ENCODE measurements around the gene EPDR1. TPM values are rescaled to one million over a fixed set of nuclear protein-coding genes. Genes with fewer than 3 reads are reported as not detected.

Gene EPDR1
- total and polyA plus RNA-seq, 3 experiments from 2014 or later, result 1.1 to 3.0 (median 1.4) TPM

GRCh38 chr7:37933018-37933566, 12.7 kb downstream of the EPDR1 start:
- Histone ChIP-seq H3K4me1 (ENCODE audit: insufficient read depth, low read length) (no peaks in the 10 kb centered on the region), H3K4me3 (ENCODE audit: low read length) (no peak overlapping the region), H3K9me3 (ENCODE audit: low read length) (no peaks in the 10 kb centered on the region), H3K27ac (ENCODE audit: low read depth, low read length) (no peak overlapping the region), H3K27me3 (ENCODE audit: insufficient read depth, low read length, poor library complexity, severe bottlenecking) (no peaks in the 10 kb centered on the region), H3K36me3 (ENCODE audit: insufficient read depth, low read length) (no peaks in the 10 kb centered on the region)
- Mint-ChIP-seq H3K27me3 (peaks cover 1 to 15% of the 10 kb centered on the region in 2 donors), H3K4me1 (no peaks in the 10 kb centered on the region), H3K36me3 (peaks cover 0 to 1% (median 0%) of the 10 kb centered on the region in 3 donors), H3K27ac (no peak overlapping the region), H3K9me3 (peaks cover 0 to 13% (median 4%) of the 10 kb centered on the region in 5 donors), H3K4me3 (no peak overlapping the region)
- DNase-seq, result no peak
- ChIA-PET CTCF (no interaction called here), POLR2A (no interaction called here)

GRCh38 chr7:37942934-37943610, 22.6 kb downstream of the EPDR1 start:
- H3K4me3 Mint-ChIP-seq, result no peak overlapping the region
- H3K9me3 Mint-ChIP-seq, result peaks cover 0 to 5% (median 0%) of the 10 kb centered on the region in 5 donors
- Histone ChIP-seq H3K4me1 (ENCODE audit: insufficient read depth, low read length) (no peaks in the 10 kb centered on the region), H3K27ac (ENCODE audit: low read depth, low read length) (no peak overlapping the region), H3K9me3 (ENCODE audit: low read length) (no peaks in the 10 kb centered on the region), H3K4me3 (ENCODE audit: low read length) (no peak overlapping the region), H3K36me3 (ENCODE audit: insufficient read depth, low read length) (no peaks in the 10 kb centered on the region), H3K27me3 (ENCODE audit: insufficient read depth, low read length, poor library complexity, severe bottlenecking) (no peaks in the 10 kb centered on the region)
- no peak for DNase-seq
- H3K4me1 Mint-ChIP-seq, result no peaks in the 10 kb centered on the region
- peaks cover 0 to 3% of the 10 kb centered on the region in 2 donors for H3K27me3 Mint-ChIP-seq
- POLR2A ChIA-PET, result no interaction called here
- H3K27ac Mint-ChIP-seq, result no peak overlapping the region
- CTCF ChIA-PET, result no interaction called here
- no peaks in the 10 kb centered on the region for H3K36me3 Mint-ChIP-seq

- no peak overlapping the region for H3K27ac ChIP-seq (ENCODE audit: low read depth, low read length)
- H3K4me3 ChIP-seq (ENCODE audit: low read length), result no peak overlapping the region
- Mint-ChIP-seq H3K9me3 (peaks cover 0 to 5% (median 0%) of the 10 kb centered on the region in 5 donors), H3K4me3 (no peak overlapping the region), H3K27me3 (peaks cover 0 to 3% of the 10 kb centered on the region in 2 donors), H3K27ac (no peak overlapping the region), H3K36me3 (no peaks in the 10 kb centered on the region), H3K4me1 (no peaks in the 10 kb centered on the region)
- no peaks in the 10 kb centered on the region for H3K36me3 ChIP-seq (ENCODE audit: insufficient read depth, low read length)
- CTCF ChIA-PET, result no interaction called here
- H3K4me1 ChIP-seq (ENCODE audit: insufficient read depth, low read length), result no peaks in the 10 kb centered on the region
- no peaks in the 10 kb centered on the region for H3K9me3 ChIP-seq (ENCODE audit: low read length)
- no peaks in the 10 kb centered on the region for H3K27me3 ChIP-seq (ENCODE audit: insufficient read depth, low read length, poor library complexity, severe bottlenecking)
- DNase-seq, result no peak
- POLR2A ChIA-PET, result no interaction called here
Observed at GRCh38 chr7:37943905-37944736, 23.7 kb downstream of the EPDR1 start.

- Histone ChIP-seq H3K27ac (ENCODE audit: low read depth, low read length) (no peak overlapping the region), H3K36me3 (ENCODE audit: insufficient read depth, low read length) (no peaks in the 10 kb centered on the region), H3K27me3 (ENCODE audit: insufficient read depth, low read length, poor library complexity, severe bottlenecking) (no peaks in the 10 kb centered on the region), H3K4me1 (ENCODE audit: insufficient read depth, low read length) (no peaks in the 10 kb centered on the region), H3K4me3 (ENCODE audit: low read length) (no peak overlapping the region), H3K9me3 (ENCODE audit: low read length) (no peaks in the 10 kb centered on the region)
- Mint-ChIP-seq H3K27ac (no peak overlapping the region), H3K9me3 (peaks cover 0 to 5% (median 0%) of the 10 kb centered on the region in 5 donors), H3K4me3 (no peak overlapping the region), H3K36me3 (no peaks in the 10 kb centered on the region), H3K4me1 (no peaks in the 10 kb centered on the region), H3K27me3 (peaks cover 0 to 3% of the 10 kb centered on the region in 2 donors)
- DNase-seq, result no peak
- ChIA-PET CTCF (no interaction called here), POLR2A (no interaction called here)
Observed at GRCh38 chr7:37944737-37945054, 24.3 kb downstream of the EPDR1 start.

GRCh38 chr7:37945336-37945735, 24.9 kb downstream of the EPDR1 start:
- Mint-ChIP-seq H3K27ac (no peak overlapping the region), H3K9me3 (peaks cover 0 to 5% (median 0%) of the 10 kb centered on the region in 5 donors), H3K4me3 (no peak overlapping the region), H3K4me1 (no peaks in the 10 kb centered on the region), H3K27me3 (no peaks in the 10 kb centered on the region), H3K36me3 (no peaks in the 10 kb centered on the region)
- H3K4me3 ChIP-seq (ENCODE audit: low read length), result no peak overlapping the region
- no peaks in the 10 kb centered on the region for H3K9me3 ChIP-seq (ENCODE audit: low read length)
- H3K36me3 ChIP-seq (ENCODE audit: insufficient read depth, low read length), result no peaks in the 10 kb centered on the region
- H3K27ac ChIP-seq (ENCODE audit: low read depth, low read length), result no peak overlapping the region
- H3K4me1 ChIP-seq (ENCODE audit: insufficient read depth, low read length), result no peaks in the 10 kb centered on the region
- POLR2A ChIA-PET, result no interaction called here
- H3K27me3 ChIP-seq (ENCODE audit: insufficient read depth, low read length, poor library complexity, severe bottlenecking), result no peaks in the 10 kb centered on the region
- no peak for DNase-seq
- CTCF ChIA-PET, result no interaction called here

- Mint-ChIP-seq H3K27ac (no peak overlapping the region), H3K4me1 (no peaks in the 10 kb centered on the region), H3K27me3 (no peaks in the 10 kb centered on the region), H3K9me3 (peaks cover 0 to 5% (median 0%) of the 10 kb centered on the region in 5 donors), H3K36me3 (no peaks in the 10 kb centered on the region), H3K4me3 (no peak overlapping the region)
- H3K9me3 ChIP-seq (ENCODE audit: low read length), result no peaks in the 10 kb centered on the region
- POLR2A ChIA-PET, result no interaction called here
- no peak overlapping the region for H3K4me3 ChIP-seq (ENCODE audit: low read length)
- H3K27me3 ChIP-seq (ENCODE audit: insufficient read depth, low read length, poor library complexity, severe bottlenecking), result no peaks in the 10 kb centered on the region
- no peaks in the 10 kb centered on the region for H3K4me1 ChIP-seq (ENCODE audit: insufficient read depth, low read length)
- CTCF ChIA-PET, result interaction anchor here (1.0 kb wide), 1 partner anchor 9 kb away, joined by 3 read pairs; no protein-coding TSS in a partner anchor
- DNase-seq, result no peak
- H3K27ac ChIP-seq (ENCODE audit: low read depth, low read length), result no peak overlapping the region
- H3K36me3 ChIP-seq (ENCODE audit: insufficient read depth, low read length), result no peaks in the 10 kb centered on the region
Observed at GRCh38 chr7:37947138-37947940, 26.9 kb downstream of the EPDR1 start.

GRCh38 chr7:37947941-37948210, 27.4 kb downstream of the EPDR1 start:
- no peaks in the 10 kb centered on the region for H3K4me1 ChIP-seq (ENCODE audit: insufficient read depth, low read length)
- ChIA-PET POLR2A (no interaction called here), CTCF (interaction anchor here (1.0 kb wide), 1 partner anchor 9 kb away, joined by 3 read pairs; no protein-coding TSS in a partner anchor)
- no peak for DNase-seq
- H3K4me3 Mint-ChIP-seq, result no peak overlapping the region
- no peaks in the 10 kb centered on the region for H3K27me3 ChIP-seq (ENCODE audit: insufficient read depth, low read length, poor library complexity, severe bottlenecking)
- H3K27ac Mint-ChIP-seq, result no peak overlapping the region
- H3K27ac ChIP-seq (ENCODE audit: low read depth, low read length), result no peak overlapping the region
- no peaks in the 10 kb centered on the region for H3K4me1 Mint-ChIP-seq
- no peaks in the 10 kb centered on the region for H3K27me3 Mint-ChIP-seq
- peaks cover 0 to 5% (median 0%) of the 10 kb centered on the region in 5 donors for H3K9me3 Mint-ChIP-seq
- no peaks in the 10 kb centered on the region for H3K36me3 Mint-ChIP-seq
- no peaks in the 10 kb centered on the region for H3K36me3 ChIP-seq (ENCODE audit: insufficient read depth, low read length)
- no peak overlapping the region for H3K4me3 ChIP-seq (ENCODE audit: low read length)
- H3K9me3 ChIP-seq (ENCODE audit: low read length), result no peaks in the 10 kb centered on the region

GRCh38 chr7:37952240-37952639, 31.8 kb downstream of the EPDR1 start:
- H3K4me1 ChIP-seq (ENCODE audit: insufficient read depth, low read length), result no peaks in the 10 kb centered on the region
- ChIA-PET POLR2A (no interaction called here), CTCF (no interaction called here)
- no peak overlapping the region for H3K27ac Mint-ChIP-seq
- H3K36me3 ChIP-seq (ENCODE audit: insufficient read depth, low read length), result no peaks in the 10 kb centered on the region
- H3K4me3 ChIP-seq (ENCODE audit: low read length), result no peak overlapping the region
- no peaks in the 10 kb centered on the region for H3K27me3 ChIP-seq (ENCODE audit: insufficient read depth, low read length, poor library complexity, severe bottlenecking)
- no peak overlapping the region for H3K27ac ChIP-seq (ENCODE audit: low read depth, low read length)
- H3K4me3 Mint-ChIP-seq, result no peak overlapping the region
- peaks cover 3 to 11% of the 10 kb centered on the region in 2 donors for H3K27me3 Mint-ChIP-seq
- H3K36me3 Mint-ChIP-seq, result no peaks in the 10 kb centered on the region
- DNase-seq, result no peak
- peaks cover 0 to 2% (median 0%) of the 10 kb centered on the region in 5 donors for H3K9me3 Mint-ChIP-seq
- H3K4me1 Mint-ChIP-seq, result no peaks in the 10 kb centered on the region
- no peaks in the 10 kb centered on the region for H3K9me3 ChIP-seq (ENCODE audit: low read length)

All from CD8-positive, alpha-beta memory T cell (primary cell).